RCC 7860 (cell line): ENCODE results near the gene RELCH.

Experiments
- DNase-seq: peaks from one replicate; pipeline ENCODE4 v3.0.0-alpha.2; 2015; ENCODE audit warnings: low spot score
- FAIRE-seq: peaks from 2 replicates; lab custom pipeline; 2012; peaks lifted over from hg19 to GRCh38; lab: Jason Lieb, UNC

RELCH gene

GRCh38 chr18:62249478-62250097 lies 62.5 kb downstream of the RELCH start:
- peak; percentile 75 for FAIRE-seq
- peak; percentile 37 for DNase-seq

GRCh38 chr18:62250475-62250874 lies 63.4 kb downstream of the RELCH start:
- FAIRE-seq (no peak), DNase-seq (no peak)

- DNase-seq (no peak), FAIRE-seq (no peak)
Measured at GRCh38 chr18:62258093-62258492, 71.0 kb downstream of the RELCH start.

- DNase-seq, result no peak
Measured at GRCh38 chr18:62258616-62259015, 71.6 kb downstream of the RELCH start.

GRCh38 chr18:62262061-62262460 lies 75.0 kb downstream of the RELCH start:
- DNase-seq, result no peak
- FAIRE-seq, result no peak

More at GRCh38 chr18:62258616-62259015, 71.6 kb downstream of the RELCH start:
- no peak for FAIRE-seq

- no peak for FAIRE-seq
- no peak for DNase-seq
Measured at GRCh38 chr18:62264984-62265383, 77.9 kb downstream of the RELCH start.

- FAIRE-seq, result no peak
- no peak for DNase-seq
Measured at GRCh38 chr18:62277045-62277444, 90.0 kb downstream of the RELCH start.

GRCh38 chr18:62279561-62279960 lies 92.5 kb downstream of the RELCH start:
- no peak for DNase-seq
- no peak for FAIRE-seq

- no peak for DNase-seq
- no peak for FAIRE-seq
Measured at GRCh38 chr18:62280058-62280457, 93.0 kb downstream of the RELCH start.

GRCh38 chr18:62280786-62281185 lies 93.7 kb downstream of the RELCH start:
- FAIRE-seq (no peak), DNase-seq (no peak)

- FAIRE-seq (peak; percentile 91), DNase-seq (peak; percentile 20)
Measured at GRCh38 chr18:62281684-62282083, 94.6 kb downstream of the RELCH start.

GRCh38 chr18:62282188-62282629 lies 95.2 kb downstream of the RELCH start:
- FAIRE-seq (no peak), DNase-seq (no peak)

GRCh38 chr18:62284637-62285036 lies 97.6 kb downstream of the RELCH start:
- no peak for DNase-seq
- no peak for FAIRE-seq

- no peak for FAIRE-seq
Measured at GRCh38 chr18:62285281-62285680, 98.2 kb downstream of the RELCH start.

GRCh38 chr18:62287781-62288664 lies 101.0 kb downstream of the RELCH start:
- FAIRE-seq, result peak; percentile 86
- DNase-seq, result peak; percentile 14

More at GRCh38 chr18:62285281-62285680, 98.2 kb downstream of the RELCH start:
- no peak for DNase-seq

- FAIRE-seq, result no peak
- DNase-seq, result no peak
Measured at GRCh38 chr18:62288665-62289008, 101.6 kb downstream of the RELCH start.

GRCh38 chr18:62289047-62289446 lies 102.0 kb downstream of the RELCH start:
- FAIRE-seq, result no peak
- DNase-seq, result no peak

- FAIRE-seq (no peak), DNase-seq (no peak)
Measured at GRCh38 chr18:62294073-62294472, 107.0 kb downstream of the RELCH start.

GRCh38 chr18:62300359-62300963 lies 113.4 kb downstream of the RELCH start:
- no peak for FAIRE-seq
- DNase-seq, result no peak

- DNase-seq (no peak), FAIRE-seq (no peak)
Measured at GRCh38 chr18:62301322-62301721, 114.3 kb downstream of the RELCH start.

GRCh38 chr18:62312851-62313250 lies 125.8 kb downstream of the RELCH start:
- FAIRE-seq (no peak), DNase-seq (no peak)
